Measurements from ENCODE around the gene CEACAM16.
"Not testable (repeated sequence)": the region's sequence is repeated elsewhere in the genome, so short reads cannot be mapped to it uniquely, and the experiment has no call there.

Gene CEACAM16, protein sequence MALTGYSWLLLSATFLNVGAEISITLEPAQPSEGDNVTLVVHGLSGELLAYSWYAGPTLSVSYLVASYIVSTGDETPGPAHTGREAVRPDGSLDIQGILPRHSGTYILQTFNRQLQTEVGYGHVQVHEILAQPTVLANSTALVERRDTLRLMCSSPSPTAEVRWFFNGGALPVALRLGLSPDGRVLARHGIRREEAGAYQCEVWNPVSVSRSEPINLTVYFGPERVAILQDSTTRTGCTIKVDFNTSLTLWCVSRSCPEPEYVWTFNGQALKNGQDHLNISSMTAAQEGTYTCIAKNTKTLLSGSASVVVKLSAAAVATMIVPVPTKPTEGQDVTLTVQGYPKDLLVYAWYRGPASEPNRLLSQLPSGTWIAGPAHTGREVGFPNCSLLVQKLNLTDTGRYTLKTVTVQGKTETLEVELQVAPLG

DNA sequence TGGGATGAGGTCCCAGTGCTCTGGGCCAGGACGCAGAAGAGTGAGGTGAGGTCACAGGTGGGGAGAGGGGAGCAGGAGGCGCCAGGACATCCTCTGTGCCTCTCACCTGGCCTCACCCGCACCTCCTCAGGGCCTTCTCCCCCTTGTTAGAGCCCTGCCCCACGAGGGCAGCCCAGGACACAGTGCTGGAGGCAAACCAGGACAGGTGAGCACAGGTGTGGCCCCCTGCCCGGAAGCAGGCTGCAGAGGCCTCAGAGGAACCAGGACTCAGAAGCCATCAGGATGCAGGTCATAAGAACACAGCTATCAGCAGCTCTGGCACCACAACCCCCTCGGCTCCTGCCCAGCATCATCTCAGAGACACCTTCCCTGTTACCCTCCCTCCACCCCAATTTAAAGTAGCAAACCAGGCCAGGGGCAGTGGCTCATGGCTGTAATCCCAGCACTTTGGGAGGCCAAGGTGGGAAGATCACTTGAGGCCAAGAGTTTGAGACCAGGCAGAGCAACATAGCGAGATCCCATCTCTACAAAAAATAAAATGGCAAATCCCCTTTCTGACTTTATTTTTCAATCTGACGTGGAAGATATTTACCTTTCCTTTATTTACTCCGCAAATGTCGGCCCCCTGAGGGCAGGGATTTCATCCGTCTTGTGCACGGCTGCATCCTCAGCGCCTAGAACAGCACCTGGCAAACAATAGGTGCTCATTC, at the start of gene CEACAM16:
Gene CEACAM16 (plus strand): TSS at position 660 of the 710 bp plus-strand sequence. CDS start 2,306 bp downstream, outside the sequence.
- intact Hi-C loops (cut with DNase I), result no loop called here
- no peak for DNase-seq

DNA sequence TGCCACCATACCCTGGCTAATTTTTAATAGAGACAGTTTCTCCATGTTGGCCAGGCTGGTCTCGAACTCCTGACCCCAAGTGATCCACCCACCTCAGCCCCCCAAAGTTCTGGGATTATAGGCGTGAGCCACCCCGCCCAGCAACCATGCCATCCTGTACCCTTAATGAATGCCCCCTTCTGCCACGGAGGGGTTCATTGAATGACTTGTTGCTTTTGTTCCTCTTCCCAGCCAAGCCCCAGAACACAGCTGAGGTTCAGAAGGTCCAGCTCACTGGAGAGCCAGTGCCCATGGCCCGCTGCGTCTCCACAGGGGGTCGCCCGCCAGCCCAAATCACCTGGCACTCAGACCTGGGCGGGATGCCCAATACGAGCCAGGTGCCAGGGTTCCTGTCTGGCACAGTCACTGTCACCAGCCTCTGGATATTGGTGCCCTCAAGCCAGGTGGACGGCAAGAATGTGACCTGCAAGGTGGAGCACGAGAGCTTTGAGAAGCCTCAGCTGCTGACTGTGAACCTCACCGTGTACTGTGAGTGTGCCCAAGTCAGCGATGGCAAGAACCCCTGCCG, 49.3 kb upstream of the CEACAM16 start:
- peak in 2 of 10 donors; percentile 44 to 65 for DNase-seq
- intact Hi-C loops (cut with DNase I), result no loop called here

DNA sequence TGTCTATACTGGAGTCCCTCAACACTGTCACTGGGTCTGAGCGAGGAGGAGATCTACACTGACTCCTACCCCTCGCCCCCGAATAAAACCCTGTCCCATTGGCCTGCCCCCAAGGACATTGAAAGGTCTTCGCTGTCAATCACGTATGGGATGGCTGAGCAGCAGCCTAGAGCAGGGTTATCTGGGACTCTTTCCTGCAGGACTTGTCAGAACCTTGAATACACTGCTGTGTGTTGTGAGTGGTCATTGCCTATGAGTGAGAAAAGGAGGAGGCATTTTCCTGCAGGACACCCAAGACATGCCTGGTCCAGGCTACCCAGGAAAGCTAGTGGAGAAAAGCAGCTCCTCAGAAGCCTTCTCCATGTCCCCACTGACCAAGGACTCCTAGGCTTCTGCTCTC, 45.6 kb upstream of the CEACAM16 start:
- peak in 2 of 10 donors; percentile 12 to 39 for DNase-seq
- intact Hi-C loops (cut with DNase I), result no loop called here

DNA sequence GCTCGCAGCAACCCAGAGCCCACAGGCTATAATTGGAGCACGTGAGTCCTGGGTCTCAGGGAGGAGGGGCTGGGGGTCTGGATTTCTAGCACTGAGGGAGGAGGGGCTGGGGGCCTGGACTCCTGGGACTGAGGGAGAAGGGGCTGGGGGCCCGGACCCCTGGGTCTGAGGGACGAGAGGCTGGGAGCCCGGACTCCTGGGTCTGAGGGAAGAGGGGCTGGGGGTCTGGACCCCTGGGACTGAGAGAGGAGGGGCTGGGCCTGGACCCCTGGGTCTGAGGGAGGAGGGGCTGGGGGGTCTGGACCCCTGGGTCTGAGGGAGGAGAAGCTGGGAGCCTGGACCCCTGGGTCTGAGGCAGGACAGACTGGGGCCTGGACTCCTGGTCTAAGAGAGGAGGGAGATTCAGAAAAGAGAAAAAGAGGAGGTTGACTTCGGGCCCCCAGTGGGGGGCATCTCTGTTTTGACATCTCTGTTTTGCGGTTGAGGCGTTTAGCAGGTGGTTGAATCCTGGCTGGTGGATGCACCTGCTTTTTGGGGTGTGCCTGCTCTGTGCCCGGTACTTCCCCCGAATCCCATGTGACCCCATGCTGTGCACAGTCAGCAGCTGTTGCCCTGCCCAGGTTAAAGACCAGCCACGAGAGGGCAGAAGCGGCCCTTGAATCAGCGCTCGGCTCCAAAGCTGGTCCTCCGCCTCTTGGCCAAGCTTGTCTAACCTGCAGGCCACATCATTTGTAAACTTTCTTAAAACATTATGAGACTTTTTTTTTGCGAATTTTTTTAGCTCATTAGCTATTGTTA, 44.8 kb upstream of the CEACAM16 start:
- intact Hi-C loops (cut with DNase I), result no loop called here
- DNase-seq, result peak in 7 of 10 donors; percentile 39 to 89 (median 45)

DNA sequence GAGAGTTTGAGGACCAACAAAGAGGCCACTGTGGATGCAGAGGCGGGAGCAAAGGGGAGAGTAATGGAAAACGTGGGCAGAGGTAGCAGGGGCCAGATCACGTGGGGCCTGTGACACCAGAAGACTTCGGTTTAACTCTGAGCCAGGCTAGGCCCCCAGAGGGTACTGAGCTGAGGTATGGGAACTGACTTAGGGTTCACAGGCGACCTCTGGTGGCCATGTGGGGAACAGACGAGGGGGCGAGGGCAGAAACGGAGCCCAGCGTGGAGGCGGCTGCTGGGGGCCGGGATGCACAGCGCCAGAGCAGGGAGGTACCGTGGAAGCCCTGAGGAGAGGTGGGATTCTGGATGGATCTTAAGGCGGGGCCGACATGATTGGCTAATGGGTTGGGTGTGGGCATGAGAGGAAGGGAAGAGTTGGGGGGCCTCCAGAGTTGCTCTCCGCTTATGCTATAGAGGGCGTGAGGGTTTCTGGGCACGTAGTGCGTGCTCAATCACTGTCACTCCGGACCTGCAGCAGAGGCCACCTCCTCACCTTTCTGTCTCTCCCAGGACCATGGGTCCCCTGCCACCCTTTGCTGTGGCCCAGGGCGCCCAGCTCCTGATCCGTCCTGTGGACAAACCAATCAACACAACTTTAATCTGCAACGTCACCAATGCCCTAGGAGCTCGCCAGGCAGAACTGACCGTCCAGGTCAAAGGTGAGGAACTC, 41.6 kb upstream of the CEACAM16 start:
- intact Hi-C loops (cut with DNase I), result loop anchor here (2.0 kb wide), 1 partner anchor 87 kb away; no protein-coding TSS in a partner anchor
- peak in 8 of 10 donors; percentile 40 to 92 (median 60) for DNase-seq

DNA sequence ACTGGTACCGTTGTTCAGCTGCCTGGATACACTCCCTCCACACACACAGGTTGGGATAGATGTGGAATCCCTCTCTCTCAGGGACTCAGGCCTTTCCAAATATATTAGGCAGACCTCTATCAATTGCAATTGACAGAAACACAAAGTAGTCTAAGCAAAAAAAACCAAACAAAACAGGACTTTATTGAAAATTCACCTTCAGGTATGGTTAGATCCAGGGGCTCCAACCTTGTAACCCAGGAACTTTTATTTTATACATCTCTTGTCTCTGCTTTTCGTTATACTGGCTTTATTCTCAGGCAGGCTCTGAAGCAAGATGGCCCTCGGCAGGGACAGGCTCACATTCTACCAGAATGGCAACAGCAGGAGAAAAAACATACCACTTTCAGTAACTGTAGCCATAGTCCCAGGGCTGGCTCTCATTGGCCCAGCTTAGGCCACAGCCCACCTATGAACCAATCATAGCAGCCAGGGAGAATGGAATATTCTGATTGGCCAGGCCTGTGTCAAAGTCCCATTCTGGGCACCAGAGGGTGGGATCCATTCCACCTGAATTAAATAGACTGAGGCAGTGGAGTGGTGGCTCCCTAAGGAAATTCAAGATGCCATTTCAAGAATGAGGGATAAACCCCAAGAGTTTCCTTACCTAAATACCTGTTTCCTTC, 40.8 kb upstream of the CEACAM16 start:
- DNase-seq, result peak in 2 of 10 donors; percentile 4 to 33
- intact Hi-C loops (cut with DNase I), result no loop called here

DNA sequence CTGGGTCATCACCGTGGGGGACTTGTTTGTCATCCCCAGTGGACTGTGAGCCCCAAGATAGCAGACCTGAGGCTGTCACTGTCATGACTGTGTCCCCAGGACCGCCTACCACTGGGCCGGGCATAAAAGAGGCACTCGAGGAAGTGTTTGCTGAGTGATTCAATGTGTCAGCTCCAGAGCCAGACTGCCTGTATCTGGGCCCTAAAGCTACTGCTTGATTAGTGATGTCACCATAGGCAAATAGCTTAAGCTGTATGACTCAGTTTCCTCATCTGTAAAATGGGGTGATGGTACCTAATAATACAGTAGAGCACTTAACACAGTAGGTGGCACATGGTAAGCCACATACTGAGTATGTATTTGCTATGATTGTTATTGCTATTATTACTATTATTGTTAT, 38.9 kb upstream of the CEACAM16 start:
- intact Hi-C loops (cut with DNase I), result no loop called here

DNA sequence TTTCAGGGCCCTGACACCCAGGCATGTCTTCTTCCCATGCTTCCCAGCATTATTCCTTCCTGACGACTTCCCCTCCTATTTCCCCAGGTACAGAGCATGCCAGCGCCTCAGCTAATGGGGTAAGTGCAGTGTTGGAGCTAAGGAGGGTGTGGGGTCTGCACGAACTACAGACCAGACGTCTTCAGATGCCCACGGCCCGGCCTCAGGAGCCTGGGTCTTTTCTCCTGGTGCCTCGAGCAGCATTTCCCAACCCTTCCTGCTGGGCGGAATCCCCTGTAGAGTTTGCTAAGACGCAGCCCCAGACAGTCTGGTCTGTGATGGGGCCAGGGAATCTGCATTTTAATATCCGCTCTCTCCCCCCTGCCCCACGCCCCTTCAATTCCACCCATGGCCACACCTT, 37.7 kb upstream of the CEACAM16 start:
- peak in 2 of 10 donors; percentile 36 to 55 for DNase-seq
- intact Hi-C loops (cut with DNase I), result no loop called here

More for the DNA sequence above, 38.9 kb upstream of the CEACAM16 start:
- peak in 2 of 10 donors; percentile 14 to 43 for DNase-seq

DNA sequence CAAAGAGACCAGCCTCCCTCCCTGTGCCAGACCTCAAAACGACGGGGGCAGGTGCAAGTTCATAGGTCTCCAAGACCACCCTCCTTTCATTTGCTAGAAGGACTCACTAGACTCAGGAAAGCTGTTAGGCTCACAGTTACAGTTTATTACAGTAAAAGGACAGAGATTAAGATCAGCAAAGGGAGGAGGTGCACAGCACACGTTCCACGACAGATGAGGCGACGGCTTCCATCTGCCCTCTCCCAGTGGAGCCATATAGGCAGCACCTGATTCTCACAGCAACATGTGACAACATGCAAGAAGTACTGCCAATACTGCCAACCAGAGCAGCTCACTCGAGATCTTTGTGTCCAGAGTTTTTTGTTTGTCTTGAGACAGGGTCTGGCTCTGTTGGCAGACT, 37.0 kb upstream of the CEACAM16 start:
- intact Hi-C loops (cut with DNase I), result no loop called here
- peak in 2 of 10 donors; percentile 3 to 61 for DNase-seq

DNA sequence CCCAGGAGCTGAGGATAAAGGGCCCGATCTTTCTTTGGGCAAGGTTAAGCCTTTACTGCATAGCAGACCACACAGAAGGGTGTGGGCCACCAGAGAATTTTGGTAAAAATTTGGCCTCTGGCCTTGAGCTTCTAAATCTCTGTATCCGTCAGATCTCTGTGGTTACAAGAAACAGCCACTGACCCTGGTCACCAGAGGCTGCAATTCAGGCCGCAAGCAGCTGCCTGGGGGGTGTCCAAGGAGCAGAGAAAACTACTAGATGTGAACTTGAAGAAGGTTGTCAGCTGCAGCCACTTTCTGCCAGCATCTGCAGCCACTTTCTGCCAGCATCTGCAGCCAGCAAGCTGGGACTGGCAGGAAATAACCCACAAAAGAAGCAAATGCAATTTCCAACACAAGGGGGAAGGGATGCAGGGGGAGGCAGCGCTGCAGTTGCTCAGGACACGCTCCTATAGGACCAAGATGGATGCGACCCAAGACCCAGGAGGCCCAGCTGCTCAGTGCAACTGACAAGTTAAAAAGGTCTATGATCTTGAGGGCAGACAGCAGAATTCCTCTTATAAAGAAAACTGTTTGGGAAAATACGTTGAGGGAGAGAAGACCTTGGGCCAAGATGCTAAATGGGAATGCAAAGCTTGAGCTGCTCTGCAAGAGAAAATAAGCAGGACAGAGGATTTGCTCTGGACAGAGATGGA, 36.1 kb upstream of the CEACAM16 start:
- intact Hi-C loops (cut with DNase I), result no loop called here
- DNase-seq, result peak in 3 of 10 donors; percentile 13 to 78 (median 76)

DNA sequence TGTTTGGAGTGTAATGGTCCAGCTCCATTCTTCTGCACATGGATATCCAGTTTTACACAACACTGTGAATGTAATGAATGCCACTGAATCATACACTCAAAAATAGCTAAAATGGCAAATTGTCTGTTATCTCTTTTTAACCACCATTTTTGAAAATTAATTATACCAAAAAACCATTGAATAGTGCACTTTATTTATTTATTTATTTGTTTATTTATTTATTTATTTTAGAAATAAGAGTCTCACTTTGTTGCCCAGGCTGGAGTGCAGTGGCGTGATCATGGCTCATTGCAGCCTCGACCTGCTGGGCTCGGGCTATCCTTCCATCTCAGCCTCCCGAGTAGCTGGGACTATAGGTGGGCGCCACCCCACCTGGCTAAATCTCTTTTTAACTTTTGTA, 35.0 kb upstream of the CEACAM16 start:
- intact Hi-C loops (cut with DNase I), result no loop called here
- DNase-seq, result no peak

DNA sequence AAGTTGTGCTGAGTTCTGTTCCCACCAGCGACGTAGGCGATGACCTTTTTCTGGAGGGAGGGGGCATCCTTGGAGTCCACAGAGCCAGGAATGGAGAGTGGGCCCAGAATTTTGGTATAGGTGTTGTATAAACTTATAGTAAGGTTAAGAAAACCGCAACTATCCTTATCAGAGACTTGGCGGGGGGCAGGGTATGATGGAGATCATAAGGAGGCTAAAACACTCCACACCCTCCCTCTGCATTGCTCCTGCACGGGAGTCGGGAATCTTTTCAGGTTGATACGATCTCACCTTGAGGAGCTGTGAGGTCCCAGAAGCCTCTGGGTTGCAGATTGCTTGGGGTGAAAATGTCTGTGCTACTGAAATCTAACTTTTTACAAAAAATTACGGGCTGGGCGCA, 34.0 kb upstream of the CEACAM16 start:
- peak in 2 of 10 donors; percentile 5 to 15 for DNase-seq
- intact Hi-C loops (cut with DNase I), result no loop called here

DNA sequence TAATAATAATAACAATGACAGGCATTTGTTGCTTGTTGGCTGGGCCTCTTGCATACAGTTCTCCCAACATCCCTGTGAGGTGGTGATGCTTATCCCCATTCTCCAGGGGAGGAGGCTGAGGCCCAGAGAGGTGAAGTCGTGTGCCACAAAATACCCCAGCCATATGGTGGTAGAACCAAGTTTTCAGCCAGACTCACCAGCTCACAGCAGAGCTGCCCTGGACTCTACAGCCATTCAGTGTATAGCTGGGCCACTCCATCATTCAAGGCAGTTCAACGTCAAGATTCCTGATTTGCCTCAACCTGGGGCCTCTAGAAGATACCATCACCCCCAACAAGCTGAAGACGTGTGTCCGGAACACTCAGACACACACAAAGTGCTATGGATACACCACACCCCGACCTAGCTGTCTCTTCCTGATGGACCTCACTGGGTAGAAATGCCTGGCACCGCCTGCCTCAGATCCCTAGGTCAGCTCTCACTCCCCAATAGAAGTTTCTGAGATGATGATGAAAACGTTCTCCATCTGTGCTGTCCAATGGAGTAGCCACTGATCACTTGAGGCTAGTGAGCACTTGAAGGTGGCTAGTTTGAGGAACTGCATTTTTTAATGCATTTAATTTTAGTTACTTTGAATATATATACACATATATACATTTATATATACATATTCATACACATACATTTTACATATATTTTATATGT, 31.9 kb upstream of the CEACAM16 start:
- intact Hi-C loops (cut with DNase I), result no loop called here
- peak in 1 of 10 donors; percentile 17 for DNase-seq

DNA sequence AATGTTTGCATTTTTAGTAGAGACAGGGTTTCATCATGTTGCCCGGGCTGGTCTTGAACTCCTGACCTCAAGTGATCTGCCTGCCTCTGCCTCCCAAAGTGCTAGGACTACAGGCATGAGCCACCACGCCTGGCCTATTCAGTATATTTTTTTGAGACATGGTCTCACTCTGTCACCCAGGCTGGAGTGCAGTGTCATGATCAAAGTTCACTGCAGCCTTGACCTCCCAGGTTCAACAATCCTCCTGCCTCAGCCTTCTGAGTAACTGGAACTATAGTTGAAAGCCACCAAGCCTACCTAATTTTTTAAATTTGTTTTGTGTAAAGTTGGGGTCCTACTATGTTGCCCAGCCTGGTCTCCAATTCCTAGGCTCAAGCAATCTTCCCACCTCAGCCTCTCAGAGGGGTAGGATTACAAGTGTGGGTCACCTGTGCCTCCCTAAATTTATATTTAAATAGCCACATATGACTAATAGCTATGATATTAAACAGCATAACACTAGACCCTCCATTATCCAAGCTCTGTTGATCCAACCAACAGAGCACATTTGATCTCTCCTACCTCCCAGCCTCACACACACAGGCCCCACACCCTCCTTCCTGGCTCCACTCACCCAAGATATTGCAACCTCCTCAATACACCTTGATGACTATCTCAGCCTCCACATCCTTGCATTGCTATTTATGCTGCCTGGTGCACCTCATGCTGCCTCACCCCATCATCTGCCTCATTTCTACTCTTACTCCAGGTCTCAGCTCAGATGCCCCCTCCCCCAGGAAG, 29.8 kb upstream of the CEACAM16 start:
- intact Hi-C loops (cut with DNase I), result no loop called here

DNA sequence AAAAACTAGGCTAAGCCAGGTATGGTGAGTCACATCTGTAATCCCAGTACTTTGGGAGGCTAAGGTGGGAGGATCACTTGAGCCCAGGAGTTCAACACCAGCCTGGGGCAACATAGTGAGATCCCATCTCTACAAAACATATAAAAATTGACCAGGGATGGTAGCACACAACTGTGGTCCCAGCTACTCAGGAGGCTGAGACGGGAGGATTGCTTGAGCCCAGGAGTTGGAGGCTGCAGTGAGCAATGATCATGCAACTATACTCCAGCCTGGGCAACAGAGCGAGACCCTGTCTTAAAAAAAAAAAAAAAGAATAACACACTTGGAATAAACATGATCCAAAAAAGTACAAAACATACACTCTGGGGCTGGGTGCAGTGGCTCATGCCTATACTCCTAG, 28.9 kb upstream of the CEACAM16 start:
- peak in 1 of 10 donors; percentile 20 for DNase-seq
- intact Hi-C loops (cut with DNase I), result not testable (repeated sequence)

More for the DNA sequence above, 29.8 kb upstream of the CEACAM16 start:
- DNase-seq, result peak in 1 of 10 donors; percentile 32

DNA sequence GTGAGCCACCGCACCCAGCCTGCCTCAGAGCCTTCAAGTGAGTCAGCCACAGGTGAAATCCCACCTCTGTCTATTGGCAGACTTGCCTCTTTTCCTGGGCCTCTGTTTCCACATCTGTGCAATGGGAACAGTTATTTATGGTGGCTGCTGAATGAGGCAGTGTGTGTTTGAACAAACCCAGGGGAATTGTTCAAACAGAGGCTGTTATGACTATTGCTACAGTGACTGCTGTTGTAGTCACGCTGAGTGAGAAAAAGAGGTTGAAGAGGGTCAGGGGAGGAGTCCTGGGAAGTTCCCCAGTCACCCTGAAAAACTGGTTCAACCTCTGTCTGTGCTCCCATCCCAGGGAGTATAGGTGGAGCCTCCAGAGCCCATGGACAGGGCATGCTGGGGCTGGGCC, 27.6 kb upstream of the CEACAM16 start, which contains the start of gene CEACAM19:
Gene CEACAM19 (plus strand): TSS at position 83 of the 400 bp plus-strand sequence. CDS start 450 bp downstream, outside the sequence.
- no peak for DNase-seq
- intact Hi-C loops (cut with DNase I), result no loop called here

DNA sequence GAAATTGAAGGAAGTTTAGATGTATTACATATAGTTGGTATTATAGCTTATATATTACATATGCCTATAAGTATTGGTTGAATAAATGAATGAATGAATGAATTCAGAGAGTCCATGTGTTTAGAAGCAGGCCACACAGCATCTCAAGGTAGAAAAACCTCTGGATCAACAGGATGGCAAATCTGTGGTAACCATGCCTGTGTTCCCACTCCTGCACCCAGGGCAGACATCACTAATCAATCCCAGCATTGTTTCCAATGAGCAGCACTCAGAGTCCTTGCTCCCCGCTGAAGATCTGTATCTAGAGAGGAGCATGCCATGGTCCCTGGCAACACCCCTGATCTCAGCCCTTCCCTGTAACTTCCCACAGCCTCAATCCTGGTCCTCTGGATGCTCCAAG, 26.7 kb upstream of the CEACAM16 start:
- DNase-seq, result peak in 1 of 10 donors; percentile 9
- intact Hi-C loops (cut with DNase I), result no loop called here

Data from posterior cingulate gyrus (tissue), 11 donors.